ENCODE data around the gene NAA80.

NAA80 gene

GRCh38 chr3:50298836-50299637 lies at the start of gene NAA80, which contains the start of gene HYAL3:
Gene NAA80 (minus strand): TSS chr3:50299405. CDS start chr3:50297463, 1,942 bp downstream.
Gene HYAL3 (minus strand): TSS chr3:50299405. CDS start chr3:50295602, 3,803 bp downstream.
- FAIRE-seq = peak; percentile 56

DNA sequence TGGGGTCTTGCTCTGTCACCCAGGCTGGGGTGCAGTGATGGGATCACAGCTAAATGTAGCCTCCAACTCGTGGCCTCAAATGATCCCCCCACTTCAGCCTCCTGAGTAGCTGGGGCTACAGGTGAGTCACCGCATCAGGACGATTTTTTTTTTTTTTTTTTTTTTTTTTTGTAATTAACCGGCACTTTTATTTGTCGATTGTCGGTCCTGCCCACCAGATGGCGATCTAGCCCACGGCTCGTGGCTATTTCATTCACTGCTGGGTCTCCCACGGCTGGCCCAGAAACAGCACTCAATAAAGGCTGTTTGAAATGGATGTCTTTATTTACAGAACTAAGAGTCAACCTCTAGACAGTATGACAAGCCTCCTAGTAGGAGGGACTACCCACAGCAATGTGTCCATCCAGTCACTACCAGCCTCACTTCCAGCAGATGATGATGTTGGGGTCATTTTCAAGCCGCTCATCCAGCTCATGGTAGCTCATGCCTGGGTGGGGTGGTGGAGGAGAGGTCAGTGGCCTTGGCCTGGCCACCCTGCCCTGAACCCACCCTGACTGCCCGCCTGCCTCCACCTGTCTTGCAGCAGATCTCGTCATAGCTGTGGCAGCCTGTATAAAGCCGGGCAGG lies 48.1 kb upstream of the NAA80 start:
- peak; percentile 86 for FAIRE-seq

DNA sequence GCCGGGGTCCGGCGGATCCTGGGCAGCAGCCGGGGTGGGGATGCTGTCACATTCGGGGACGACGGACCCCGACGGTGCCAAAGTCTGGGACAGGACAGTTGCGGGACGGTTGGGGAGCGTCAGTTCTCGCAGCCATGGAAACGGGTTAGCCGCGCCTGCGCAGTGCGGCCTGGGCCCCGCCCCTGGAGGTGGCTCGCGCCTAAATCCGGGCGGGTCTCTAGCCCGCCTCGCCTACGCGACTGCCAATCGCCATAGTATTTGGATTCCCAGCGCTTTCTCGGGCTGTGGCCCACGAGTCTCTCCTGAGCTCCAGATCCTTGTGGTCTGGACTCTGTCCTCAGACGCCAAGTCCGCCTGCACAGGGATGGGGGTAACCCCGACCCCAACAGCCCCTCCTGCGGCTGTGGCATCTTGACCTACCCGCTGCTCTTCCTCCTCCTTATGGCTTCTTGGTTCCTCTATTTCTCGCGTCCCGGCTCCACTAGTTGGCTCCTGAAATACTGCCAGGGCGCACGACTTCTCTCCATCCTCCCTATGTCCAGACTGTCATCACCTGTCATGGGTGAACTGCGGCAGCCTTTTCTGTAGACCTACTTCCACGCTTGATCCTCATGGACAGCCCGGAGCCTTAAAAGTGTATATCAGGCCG lies 46.5 kb upstream of the NAA80 start, which contains the start of gene ZMYND10:
Gene ZMYND10, minus strand, starts transcription at position 147 of the 649 bp plus-strand sequence. CDS start 153 bp downstream, outside the sequence.
- FAIRE-seq = no peak

- FAIRE-seq = no peak
Measured at GRCh38 chr3:50345008-50345407, 45.8 kb upstream of the NAA80 start.

DNA sequence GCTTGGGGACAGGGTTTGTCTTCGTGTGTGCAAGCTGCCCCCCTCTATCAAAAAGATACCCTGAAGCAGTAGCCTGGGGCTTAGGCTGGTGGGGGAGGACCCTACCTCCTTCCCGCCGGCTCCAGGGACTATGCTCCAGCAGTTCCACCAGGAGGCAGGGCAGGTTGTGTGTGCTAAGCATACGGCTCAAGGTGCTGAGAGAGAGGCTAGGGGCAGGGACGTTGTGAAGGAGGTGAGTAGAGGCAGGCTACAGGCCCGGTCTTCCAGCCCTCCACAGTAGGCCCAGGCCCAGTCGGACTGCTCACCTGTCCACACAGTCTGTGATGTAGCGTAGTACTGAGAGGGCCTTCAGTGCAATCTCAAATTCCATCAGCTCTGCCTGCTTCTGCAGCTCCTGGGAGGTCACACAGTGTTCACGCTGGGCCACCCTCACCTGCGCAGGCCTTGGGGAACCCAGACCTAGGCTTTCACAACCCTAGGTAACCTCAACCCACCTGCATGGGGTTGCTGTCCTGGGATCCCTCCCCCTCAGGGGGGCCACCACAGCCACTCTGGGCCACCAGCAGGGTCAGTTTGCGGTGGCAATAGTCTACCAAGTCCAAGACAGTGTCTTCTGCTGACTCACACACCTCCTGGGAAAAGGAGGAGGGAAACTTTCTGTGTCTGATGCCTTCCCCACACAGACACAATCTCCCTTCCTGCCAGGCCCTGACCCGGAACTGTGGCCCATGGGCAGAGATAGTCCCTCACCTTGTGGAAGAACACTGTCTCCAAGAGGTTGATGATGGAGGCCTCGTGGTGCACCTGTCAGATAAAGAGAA lies 43.8 kb upstream of the NAA80 start:
- FAIRE-seq = no peak

- FAIRE-seq = no peak
Measured at GRCh38 chr3:50341996-50342650, 42.9 kb upstream of the NAA80 start.

GRCh38 chr3:50341537-50341936 lies 42.3 kb upstream of the NAA80 start:
- FAIRE-seq = no peak

GRCh38 chr3:50340448-50341329 lies 41.5 kb upstream of the NAA80 start, which contains the start of gene RASSF1:
Gene RASSF1 (minus strand): TSS chr3:50340836. CDS start chr3:50340805, 31 bp downstream.
- FAIRE-seq = no peak

GRCh38 chr3:50340147-50340447 lies 40.9 kb upstream of the NAA80 start:
- FAIRE-seq = no peak

DNA sequence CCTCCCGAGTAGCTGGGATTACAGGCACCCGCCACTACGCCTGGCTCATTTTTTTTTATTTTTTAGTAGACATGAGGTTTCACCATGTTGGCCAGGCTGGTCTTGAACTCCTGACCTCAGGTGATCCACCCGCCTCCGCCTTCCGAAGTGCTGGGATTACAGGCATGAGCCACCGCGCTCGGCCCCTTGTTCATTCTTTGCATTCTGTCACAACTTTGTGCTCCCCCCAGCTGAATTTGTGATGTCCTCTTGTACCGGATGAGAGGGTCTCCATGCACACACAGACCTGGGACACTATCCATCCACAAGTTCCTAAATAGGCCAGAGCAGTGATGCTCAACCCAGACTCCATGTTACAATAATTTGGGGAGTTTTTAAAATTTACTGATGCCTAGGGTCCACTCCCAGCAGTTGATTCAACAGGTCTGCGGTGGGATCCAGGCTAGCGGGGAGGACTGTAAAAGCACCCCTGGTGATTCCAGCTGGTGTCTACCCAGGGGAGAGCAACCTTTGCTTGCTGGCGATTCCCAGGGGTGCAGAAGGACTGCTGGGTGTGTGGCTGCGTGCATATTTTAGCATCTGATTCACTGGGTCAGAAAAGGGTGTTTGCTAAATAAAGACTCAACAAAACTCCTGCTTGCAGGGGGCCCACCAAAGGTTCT lies 40.4 kb upstream of the NAA80 start:
- FAIRE-seq = no peak

- FAIRE-seq = no peak
Measured at GRCh38 chr3:50338965-50339364, 39.8 kb upstream of the NAA80 start.

DNA sequence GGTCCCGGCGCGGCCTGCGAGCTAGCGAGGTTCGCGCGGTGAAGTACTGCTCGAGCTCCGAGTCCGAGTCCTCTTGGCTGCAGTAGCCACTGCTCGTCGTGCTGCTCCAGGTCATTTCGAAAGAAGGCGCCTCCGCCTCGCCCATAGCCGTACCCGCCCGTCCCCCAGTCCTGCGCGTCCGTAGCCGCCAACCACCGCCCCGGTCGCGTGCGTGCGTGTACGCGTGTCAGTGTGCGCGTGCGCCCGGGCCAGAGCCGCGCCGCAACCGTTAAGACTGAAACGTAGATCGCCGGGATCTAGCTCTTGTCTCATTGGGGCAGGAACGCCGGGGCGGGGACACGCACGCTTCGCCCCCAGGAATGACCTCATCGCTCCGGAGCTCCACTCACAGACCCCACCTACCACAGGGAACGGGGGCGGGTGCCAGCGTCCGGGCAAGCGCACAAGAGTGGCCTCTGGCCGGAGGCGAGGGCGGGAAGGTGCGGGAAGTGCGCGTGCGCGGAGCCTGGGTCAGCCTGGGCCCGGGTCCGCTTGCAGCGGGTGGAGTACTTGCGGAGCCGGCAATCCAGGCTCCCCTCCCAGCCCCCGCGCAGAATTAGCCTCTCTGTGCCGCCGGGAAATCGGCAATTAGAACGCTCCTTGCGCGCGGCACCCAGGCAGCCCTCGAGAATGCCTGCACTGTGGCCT lies 38.1 kb upstream of the NAA80 start:
- FAIRE-seq = peak; percentile 89

DNA sequence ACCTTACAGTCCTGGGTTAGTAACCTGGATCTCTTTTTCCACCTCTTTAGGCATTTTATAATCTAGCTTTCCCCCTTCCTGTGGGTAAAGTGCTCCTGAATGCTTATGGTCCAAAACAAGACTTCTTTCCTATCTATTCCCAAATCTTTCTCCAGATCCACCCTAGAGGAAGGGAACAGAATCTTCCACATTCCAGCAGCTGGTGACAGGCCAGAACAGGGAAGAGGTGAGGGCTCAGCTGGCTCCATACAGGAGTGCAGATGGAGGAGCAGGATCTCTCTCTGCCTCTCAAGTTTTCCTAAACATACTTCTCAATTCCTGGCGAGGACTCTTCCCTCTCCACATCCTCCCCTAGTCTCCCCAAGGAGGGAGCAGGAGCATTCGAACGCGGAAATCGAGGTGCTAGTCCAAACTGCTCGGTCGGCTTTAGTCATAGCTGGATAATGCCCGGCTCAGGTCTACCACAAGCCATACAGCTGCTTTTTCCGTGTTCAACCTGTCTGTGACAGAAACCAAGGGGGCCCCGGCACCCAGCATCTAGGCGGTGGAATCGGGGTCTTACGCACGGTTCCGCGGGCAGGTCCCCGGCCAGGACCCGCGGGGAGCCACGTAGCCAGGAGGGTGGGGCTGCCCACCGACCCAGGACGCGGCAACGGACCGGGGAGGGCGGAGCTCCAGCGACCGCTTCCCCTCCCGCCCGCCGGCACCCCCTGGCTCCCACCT lies 37.4 kb upstream of the NAA80 start:
- no peak for FAIRE-seq

GRCh38 chr3:50334339-50335075 lies 35.3 kb upstream of the NAA80 start:
- no peak for FAIRE-seq

- FAIRE-seq = no peak
Measured at GRCh38 chr3:50333744-50334328, 34.6 kb upstream of the NAA80 start.

GRCh38 chr3:50331364-50331907 lies 32.2 kb upstream of the NAA80 start:
- no peak for FAIRE-seq

GRCh38 chr3:50330330-50330729 lies 31.1 kb upstream of the NAA80 start:
- no peak for FAIRE-seq

Measured in islet of Langerhans (tissue), 1 donor.